CD4-positive, alpha-beta T cell treated with Interleukin-15 for 1 hour (primary cell): ENCODE measurements around the gene STARD5.
"Not testable (repeated sequence)": the region's sequence is repeated elsewhere in the genome, so short reads cannot be mapped to it uniquely, and the experiment has no call there.

Experiments used
- DNase-seq: peaks from one replicate; pipeline ENCODE4 v3.0.0-alpha.2; 2020

STARD5 gene, protein sequence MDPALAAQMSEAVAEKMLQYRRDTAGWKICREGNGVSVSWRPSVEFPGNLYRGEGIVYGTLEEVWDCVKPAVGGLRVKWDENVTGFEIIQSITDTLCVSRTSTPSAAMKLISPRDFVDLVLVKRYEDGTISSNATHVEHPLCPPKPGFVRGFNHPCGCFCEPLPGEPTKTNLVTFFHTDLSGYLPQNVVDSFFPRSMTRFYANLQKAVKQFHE

DNA sequence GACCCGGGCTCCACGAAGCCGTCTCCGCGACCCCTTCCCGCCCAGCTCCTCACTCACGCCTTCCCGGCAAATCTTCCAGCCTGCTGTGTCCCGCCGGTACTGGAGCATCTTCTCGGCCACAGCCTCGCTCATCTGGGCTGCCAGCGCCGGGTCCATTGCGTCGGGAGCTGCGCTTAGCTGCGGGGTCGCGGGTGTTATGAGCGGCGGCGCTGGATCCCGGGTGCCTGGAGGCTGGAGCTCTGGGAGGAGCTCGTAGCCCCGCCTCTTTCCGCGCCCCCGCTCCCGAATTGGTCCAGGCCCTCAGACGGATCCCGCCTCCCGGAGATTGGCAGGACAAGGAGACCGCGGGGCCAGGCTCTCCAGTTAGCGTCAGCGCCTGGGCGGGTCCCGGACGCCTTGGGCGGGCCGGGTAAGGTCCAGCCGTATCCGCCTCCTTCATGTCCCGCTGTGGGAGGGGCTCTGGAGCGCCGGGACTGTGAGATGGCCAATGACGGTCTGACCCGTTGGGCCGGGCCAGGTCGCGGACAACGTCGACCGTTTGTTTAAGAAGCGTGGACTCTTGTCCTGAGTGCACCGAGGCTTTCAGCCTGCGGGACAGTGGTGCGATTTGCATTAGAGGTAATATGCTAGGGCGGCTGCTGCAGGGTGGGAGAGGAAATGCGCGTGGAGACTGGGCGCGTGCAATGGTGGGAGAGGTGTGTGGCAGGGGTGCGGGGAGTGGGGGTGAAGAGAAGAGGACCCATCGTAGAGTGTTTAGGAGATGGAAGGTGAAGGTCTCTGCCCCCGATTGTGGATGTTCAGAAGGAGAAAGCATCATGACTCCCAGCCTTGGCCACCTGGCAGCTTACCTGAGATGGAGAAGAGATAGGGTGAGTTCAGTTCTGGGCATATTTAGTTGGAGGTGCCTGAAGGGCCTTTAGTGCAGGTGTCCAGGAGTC lies at the start of gene STARD5:
Gene STARD5, minus strand, starts transcription at position 198 of the 938 bp plus-strand sequence. Its CDS starts 42 bp downstream, at position 156.
- peak; percentile 94 for DNase-seq

DNA sequence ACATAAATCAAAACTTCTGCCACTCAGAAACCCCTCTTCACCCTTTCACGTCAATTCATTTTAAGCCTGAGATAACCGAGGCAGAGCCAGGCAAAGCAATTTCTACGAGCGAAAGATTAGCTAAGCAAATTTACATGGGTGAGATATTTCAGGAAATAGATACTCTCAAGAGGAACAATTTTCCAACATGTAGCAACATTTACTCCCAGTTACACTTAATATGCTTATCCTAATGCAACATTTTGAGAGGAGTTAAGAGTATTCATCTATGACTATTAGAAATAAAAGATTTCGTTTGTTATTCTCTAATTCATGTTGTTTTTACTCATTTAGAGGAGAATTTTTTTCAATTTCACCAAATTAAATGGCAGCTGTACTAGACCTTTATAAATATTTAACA lies 49.2 kb upstream of the STARD5 start:
- no peak for DNase-seq

DNA sequence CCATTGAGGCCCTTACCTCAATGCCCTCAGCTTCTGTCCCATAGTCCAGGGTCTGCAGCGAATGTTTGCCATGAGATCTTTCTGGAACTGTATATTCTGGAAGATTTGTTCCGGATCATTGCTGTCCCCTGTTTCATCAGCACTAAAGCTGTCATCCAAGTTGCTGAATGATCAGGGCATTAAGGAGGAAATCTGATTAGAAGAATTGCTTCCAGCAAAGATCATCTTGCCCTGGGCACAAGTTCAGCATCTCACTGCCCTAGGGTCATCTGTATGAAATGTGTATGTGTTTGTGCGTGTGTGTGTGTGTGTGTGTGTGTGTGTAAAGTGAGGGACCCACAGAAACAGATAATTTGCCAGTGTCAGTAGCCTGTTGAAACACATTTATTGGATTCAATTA lies 48.6 kb upstream of the STARD5 start:
- no peak for DNase-seq

DNA sequence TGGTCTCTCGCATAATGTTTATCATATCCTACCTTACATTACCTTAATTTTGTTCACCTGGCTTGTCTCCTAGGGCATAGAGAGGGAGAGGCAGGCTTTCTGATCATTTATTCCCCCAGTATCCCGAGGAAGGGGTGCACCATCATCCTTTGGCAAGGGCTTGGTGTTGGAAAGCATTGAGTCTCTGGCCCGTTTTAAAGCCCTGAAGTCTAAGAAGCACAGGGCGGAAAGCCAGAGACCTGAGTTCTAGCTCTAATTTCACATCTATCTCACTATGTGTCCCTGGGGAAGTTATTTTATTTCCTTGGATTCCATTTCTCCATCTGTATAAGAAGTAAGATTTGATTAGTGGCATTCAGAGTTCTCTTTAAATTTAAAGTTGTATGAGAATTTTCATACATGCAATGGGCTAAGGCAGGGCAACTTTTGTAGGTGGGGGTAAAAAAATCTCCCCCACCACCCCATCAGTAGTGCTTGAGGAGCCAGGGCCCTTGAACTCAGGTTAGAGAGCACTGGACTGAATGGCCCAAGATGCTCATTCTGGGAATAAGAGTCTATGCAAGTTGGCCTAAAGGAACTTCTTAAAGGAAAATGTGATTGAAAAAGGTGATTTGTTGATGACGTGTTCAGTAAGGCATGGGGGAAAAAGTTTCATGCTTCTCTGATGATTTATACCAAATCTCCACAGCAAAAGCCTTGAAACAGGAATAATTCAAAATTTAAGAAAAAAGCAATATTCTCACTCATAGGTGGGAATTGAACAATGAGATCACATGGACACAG lies 40.0 kb upstream of the STARD5 start:
- DNase-seq, result no peak

DNA sequence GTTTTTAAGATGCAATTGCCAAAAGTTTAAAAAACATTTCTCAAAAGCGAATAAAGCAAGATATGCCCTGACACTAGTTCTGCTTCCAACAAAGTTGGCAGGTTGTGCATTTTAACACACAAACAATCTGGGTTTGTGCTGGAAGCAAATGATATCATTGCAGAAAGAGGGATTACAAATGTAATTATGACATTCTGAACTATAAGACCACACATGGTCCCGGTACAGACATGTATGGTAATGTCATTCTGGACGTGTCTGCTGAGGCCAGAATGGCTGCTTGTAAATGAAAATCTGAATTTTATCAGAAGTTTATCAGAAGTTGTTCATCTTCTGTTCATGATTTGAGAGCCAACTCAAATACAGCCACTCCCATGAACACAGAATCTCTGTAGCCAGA lies 39.3 kb upstream of the STARD5 start:
- no peak for DNase-seq

DNA sequence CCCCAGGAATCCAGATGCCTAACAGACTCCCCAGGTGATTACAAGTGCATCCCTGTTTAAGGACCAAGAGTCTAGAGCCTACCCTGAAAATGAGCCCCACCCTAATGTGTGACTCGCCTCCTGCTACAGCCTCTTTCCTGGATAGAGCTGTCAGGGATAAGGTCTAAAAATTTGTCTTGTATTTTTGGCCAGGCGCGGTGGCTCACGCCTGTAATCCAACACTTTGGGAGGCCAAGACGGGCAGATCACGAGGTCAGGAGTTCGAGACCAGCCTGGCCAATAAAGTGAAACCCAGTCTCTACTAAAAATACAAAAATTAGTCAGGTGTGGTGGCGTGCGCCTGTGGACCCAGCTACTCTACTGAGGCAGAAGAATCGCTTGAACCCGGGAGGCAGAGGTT lies 38.8 kb upstream of the STARD5 start:
- DNase-seq, result no peak

DNA sequence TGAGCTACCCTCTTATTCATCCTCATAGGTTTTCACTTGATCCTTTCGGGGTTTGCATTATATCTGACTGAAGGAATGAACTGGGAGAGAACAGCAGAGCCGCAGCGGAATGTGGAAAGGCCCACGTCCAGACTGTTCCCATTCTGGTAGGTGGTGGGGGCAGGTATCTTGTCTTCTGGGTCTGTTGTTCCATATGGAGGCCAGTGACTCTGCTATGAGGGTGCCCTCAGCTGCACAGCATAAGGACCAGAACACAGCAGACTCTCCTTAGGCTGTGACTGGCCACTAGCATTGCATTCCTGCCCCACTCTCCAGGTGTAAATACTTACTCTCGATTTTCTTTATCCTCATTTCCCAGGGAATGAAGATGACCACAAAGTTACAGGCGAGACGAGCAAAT lies 38.0 kb upstream of the STARD5 start:
- no peak for DNase-seq

DNA sequence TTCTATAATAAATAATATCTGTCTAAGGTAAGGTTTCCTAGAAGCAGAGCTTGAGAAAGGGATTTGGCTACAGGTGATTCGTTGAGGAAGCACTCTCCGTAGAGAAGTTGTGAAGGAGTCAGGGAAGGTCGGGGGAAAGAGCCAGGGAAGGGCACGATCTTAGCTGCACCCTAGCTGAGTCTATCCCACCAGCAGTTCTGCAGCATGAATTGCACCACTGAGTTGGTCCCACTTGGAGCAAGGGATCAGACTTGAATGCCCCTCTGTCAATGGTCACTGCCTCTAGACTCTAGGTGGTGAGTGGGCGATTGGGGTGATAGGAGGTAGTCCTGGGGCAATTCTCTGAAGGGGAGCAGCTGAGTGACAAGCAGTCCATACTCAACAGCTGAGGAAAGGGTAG lies 36.5 kb upstream of the STARD5 start:
- no peak for DNase-seq

DNA sequence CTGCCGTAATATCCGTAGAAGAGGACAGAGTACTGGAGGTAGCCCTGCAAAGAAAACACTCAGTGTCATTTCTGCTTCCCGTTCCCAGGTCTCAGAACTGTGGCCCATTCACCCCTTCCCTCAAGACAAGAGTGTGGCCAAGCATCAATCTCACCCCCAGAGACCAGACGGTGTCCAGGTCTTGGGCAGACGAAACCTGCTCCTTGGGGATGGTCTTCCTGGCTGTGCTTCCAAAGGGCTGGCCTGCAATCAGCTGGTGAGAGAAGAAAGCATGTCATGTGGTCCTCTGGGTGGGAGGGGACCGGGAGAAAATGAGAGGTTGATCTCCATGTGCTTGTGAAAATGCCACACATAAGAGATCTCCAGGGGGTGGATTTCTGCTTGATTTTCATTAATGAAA lies 34.3 kb upstream of the STARD5 start:
- no peak for DNase-seq

DNA sequence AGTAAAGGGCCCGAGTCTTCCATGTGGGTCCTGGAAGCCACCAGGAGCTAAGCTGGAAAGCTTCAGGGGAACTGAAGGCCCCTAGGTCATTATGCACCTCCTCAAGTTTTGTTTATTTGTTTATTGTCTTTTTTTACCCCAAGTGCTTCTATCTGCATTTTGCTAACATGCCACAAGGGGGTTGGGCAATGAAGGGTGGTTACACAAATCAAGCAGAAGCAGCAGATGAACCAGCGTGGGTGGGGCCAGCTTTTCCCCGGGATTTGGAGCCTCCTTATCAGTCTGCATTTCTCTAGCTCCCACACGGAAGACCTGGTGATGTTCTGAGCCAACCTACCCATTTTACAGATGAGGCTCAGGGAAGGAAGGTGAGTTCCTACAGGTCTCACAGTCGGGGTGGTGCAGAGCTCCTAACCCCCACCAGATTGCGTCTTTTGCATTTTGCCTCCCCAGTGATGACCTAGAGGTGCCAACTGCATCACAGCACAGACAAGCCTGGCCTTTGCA lies 33.3 kb upstream of the STARD5 start:
- DNase-seq, result no peak

DNA sequence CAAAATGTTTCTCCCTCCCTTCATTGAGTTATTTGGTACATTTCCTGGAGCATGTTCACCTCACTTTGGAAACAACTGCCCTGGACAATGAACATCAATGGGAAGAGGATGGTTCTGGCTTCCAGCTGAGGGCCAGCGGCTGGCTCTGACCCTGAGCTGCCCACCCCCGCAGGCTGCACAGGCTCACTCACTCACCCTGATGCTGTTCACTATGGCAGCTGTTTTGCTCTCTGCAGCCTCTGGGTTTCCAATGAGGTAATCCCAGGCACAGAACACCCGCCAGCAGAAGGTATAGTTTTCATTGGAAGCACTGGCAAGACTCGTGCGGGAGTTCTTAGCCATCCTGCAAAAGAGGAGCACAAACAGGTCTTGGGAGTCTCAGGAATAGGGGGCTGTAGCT lies 32.3 kb upstream of the STARD5 start:
- no peak for DNase-seq

DNA sequence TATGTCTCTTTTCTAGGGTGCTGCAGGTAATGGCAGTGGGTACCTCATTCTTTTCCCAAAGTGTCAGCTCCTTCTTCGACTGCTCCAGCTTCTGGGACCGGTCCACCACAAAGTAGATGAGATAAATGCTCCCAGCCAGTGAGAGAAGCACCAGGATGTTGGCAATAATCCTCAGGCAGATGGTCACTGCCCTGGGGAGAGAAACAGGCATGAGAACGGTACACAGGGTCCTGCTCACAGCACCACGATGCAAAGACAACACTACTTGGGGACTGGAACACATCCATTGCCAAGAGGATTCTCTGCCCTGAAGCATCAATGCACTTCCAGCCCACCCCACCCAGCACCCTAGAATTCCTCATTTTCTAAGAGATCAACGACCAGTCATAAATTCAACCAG lies 27.7 kb upstream of the STARD5 start:
- no peak for DNase-seq

DNA sequence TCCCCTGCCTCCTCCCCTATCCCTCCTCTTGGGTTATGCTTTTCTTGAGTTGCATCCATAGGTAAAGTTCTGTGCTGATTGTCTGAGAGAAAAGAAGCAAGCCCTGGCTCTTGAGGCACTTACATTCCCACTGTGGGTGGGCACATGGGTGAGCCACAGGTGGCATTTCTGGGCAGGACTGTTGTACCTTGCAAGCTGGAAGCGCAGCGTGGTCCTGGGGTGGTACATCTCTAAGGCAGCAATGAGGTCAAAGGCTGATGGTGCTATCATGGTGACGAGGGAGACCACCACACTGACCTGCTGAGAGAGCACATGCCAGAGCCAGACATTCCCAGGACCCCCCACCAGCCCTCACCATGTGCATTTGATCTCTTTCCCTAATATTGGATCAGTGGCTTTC lies 25.3 kb upstream of the STARD5 start:
- no peak for DNase-seq

DNA sequence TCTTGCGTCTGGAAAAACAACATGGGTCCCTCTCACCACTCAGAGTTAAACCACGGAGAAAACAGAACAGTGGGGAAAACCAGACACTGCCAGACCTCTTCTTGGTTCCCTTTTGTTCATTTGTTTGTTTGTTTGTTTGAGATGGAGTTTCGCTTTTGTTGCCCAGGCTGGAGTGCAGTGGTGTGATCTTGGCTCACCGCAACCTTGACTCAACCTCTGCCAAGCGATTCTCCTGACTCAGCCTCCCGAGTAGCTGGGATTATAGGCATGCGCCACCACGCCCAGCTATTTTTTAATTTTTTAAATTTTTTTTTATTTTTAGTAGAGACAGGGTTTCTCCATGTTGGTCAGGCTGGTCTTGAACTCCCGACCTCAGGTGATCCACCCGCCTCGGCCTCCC lies 24.8 kb upstream of the STARD5 start:
- not testable (repeated sequence) for DNase-seq

DNA sequence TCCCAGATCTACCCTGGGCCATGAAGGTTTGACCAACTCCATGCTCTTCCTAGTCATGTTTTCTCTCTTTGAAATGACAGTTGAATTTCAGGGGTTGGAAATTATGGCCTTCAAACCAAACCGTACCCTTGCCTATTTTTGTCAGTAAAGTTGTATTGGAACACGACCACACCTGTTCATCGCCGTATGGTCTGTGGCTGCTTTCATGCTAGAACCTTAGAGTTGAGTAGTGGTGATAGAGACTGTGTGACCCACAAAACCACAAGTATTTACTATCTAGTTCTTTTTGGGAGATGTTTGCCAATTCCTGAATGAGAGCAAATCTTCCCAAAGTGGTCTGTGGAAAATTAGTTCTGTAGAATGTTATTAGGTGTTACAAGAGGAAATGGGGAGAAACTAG lies 24.0 kb upstream of the STARD5 start:
- no peak for DNase-seq

DNA sequence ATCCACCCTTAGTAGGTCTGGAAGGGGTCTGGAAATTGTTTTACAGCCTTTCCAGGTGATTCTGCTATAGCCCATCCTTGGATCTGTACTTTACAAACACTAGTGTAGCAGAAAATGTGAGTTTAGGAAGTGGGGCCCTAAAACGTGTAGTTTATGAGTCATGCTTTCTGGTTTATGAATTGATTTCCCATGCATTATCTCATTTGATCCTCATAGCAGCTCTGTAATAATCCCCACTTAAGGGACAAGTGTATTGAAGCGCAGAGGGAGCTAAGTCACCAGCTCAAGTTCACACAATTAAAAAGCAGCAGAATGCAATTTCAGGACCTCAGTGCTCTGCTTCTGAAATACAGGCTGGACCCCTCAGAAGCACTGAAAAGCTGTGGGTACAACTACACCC lies 22.7 kb upstream of the STARD5 start:
- DNase-seq, result no peak

DNA sequence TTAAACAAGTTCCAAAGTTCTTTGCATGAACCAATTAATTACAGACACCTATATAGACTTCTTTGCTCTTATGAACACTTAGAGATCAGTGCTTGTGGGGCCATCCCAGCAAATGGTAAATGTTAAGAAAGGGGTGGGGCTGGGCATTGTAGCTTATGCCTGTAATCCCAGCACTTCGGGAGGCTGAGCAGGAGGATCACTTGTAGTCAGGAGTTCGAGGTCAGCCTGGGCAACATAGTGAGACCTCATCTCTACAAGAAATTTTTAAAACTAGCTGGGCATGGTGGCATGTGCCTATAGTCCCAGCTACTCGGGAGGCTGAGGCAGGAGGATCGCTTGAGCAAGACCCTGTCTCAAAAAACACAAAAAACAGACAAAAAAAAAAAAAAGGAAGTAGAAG lies 19.4 kb upstream of the STARD5 start:
- no peak for DNase-seq

DNA sequence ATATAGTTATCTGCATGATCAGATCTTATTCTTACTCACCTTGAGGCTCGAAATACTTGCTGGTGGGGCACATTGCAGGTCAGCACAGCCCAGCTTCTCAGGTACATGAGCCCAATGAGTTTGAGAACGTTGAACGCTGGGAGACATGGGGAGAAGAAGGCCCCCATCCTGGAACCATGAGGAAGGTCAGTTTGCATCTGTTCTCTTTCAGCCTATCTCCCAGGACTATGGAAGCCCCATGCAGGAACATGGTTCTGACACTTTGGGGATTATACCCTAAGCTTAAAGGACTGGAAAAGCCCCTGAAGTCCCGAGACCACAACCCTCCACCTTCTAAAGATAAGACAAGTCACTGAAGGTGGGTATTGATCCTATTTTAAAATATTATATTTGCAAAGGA lies 17.4 kb upstream of the STARD5 start:
- no peak for DNase-seq

DNA sequence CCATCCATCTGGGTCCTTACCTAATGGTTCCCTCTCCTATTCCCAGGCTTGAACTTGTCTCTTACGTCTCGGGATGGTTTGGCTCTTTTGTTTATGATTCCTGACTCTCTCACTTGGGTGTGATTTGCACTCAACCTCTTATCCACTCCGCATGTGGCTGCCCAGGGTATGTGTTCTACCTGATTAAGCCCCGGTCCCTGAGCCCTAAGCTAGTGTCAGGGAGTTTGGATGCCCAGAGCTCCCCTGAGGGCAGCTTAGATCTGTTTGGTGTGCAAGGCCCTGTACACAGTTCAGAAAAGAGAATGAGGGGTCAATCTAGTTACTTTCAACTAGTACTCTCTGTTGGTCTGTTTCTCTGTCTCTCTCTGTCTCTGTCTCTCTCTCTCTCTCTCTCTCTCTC lies 15.9 kb upstream of the STARD5 start:
- no peak for DNase-seq

DNA sequence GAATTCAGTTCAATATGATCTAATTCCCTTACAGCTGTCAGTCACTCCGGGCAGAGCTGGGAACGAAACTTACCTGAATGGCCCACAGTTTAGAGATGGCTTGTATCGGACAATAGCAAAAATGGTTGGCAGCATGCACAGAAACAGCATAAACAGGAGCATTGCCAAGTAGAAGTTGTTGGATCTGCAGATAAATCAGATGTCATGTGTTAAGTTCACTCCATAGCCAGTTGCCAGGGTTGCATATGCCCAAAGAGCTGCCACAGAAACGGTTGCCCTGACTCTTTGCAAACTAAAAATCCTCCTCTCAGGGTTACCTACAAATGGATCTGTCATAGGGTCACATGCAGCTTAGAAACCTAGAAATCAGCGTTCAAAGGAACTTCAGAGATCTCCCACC lies 15.4 kb upstream of the STARD5 start:
- no peak for DNase-seq

DNA sequence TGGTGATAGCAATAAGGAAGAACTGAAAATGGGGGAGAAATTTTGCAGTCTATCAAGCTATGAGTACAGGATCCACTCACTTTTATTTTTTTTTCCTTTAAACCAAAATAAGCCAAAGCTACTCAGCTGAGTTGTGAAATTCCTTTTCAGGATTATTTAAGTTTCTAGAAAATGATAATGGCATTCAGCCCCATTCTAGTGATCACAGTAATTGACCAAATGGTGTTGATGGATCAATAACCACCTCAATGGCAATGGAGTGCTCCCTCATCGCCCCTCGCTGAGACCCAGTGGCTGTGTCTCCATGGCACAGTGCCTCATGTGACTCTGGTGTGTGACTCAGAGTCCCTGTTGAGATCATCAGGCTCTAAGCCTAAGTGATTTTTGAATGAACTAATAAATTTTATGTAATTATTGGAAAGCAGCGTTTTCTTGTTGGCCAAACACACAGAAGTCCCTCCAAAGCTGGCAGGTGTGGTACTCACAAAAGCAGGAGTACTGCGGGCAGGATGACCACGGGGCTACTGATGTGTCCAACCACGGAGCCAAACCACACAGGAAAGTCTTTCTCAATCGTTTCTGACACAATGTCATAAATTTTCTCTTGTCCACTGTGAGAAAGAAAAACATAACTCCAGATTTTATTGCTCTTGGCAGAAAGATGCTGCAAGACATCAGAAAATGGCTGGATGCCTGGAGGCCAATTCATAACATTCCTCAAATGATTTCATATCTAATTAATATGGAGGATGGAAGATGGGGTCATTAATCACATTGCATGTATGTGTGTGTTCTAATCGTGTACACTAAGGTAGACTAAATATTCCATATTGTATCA lies 14.4 kb upstream of the STARD5 start:
- DNase-seq, result no peak

DNA sequence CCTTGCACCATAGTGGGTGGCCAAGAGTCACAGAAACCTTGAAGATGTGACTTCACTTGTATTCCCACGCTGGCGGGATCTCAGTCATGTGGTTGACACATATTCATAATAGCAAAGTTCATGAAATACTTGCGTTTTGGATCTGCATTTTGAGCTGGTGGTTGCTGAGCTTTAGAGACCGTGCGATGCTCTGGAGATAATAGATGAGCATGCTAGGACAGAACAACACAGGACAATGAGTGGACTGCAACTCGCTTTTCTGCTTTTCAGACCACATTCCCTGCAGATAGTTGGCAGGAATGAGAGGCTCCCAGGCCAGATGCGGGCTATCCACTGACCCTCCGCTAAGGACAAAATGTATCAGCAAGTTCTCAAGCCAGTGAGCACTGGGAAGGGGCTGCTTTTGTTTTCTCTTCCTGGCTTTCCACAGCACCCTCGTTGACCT lies 13.8 kb upstream of the STARD5 start:
- DNase-seq, result no peak

DNA sequence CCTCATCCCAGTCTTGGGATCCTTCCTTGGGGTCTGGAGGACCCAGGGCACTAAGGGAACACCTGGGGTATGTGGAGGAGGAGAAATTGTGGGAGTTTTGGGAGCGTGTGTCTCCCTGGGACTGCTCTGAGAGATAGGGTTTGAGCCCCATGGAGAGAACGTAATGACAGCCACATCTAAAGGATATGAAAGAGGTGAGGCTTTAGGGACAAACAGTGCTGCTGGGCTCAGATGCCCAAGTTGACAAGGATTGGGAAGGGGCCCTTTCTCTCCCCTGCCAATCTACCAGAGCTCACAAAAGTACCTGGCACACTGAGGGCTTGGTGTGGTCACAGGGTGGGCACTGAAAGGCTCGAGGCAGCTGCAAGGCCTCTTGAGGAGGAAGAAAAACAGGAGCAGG lies 13.3 kb upstream of the STARD5 start:
- no peak for DNase-seq
